MM.1S (cell line): ENCODE measurements around the gene STOX1.

Source experiments
- EZH2 ChIP-seq: fragments of 300-600 bp; sonication (generic); optimal IDR thresholded peaks from 2 replicates; pipeline ENCODE3; 2017; ENCODE audit warnings: low read depth, mild to moderate bottlenecking, antibody characterized with exemption, low read length, mixed read lengths
- EZH2phosphoT487 ChIP-seq: fragments of 300-600 bp; sonication (generic); IDR thresholded peaks from 2 replicates; pipeline ENCODE4 v1.6.1; 2018; ENCODE audit warnings: antibody characterized with exemption, low read length
- TF ChIP-seq, protein P1 (sequence below): fragments of 300-600 bp; sonication (generic); IDR thresholded peaks from 2 replicates; pipeline ENCODE4 v1.5.1; 2016; ENCODE audit warnings: antibody characterized with exemption, low read length, mixed read lengths

DNA sequence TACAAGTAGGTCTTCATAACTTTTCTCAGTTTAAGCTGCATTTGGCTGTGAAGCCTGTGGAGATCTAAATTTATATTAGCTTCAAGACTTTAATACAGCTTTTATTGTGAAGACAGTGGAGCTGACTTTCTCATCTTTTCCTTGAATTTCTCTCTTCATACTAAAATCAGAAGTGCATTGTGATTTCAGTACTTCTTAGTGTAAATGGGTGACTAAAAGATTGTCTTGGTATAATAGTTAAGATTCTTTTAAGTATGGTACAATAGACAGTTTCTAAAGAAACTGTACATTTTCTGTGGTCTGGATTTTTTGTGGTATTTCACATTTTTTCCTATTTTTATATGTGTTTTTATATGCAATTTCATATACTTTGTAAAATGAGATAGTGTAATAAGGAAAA, 107.7 kb downstream of the STOX1 start:
- TF ChIP-seq, protein P1, sequence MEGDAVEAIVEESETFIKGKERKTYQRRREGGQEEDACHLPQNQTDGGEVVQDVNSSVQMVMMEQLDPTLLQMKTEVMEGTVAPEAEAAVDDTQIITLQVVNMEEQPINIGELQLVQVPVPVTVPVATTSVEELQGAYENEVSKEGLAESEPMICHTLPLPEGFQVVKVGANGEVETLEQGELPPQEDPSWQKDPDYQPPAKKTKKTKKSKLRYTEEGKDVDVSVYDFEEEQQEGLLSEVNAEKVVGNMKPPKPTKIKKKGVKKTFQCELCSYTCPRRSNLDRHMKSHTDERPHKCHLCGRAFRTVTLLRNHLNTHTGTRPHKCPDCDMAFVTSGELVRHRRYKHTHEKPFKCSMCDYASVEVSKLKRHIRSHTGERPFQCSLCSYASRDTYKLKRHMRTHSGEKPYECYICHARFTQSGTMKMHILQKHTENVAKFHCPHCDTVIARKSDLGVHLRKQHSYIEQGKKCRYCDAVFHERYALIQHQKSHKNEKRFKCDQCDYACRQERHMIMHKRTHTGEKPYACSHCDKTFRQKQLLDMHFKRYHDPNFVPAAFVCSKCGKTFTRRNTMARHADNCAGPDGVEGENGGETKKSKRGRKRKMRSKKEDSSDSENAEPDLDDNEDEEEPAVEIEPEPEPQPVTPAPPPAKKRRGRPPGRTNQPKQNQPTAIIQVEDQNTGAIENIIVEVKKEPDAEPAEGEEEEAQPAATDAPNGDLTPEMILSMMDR = no peak
- TF ChIP-seq EZH2 = no peak
- no peak for TF ChIP-seq EZH2phosphoT487
